T-cell (primary cell): ENCODE data around the gene ZNF846. TPM values are rescaled to one million over a fixed set of nuclear protein-coding genes. Genes with fewer than 3 reads are reported as not detected.
"Not testable (repeated sequence)": the region's sequence is repeated elsewhere in the genome, so short reads cannot be mapped to it uniquely, and the experiment has no call there.

ENCODE experiments used
- ATAC-seq, 4 experiments: fragments of 200-7000 bp in 3 of 4; fragments of 150-1000 bp in 1 of 4; cut with Tn5 transposase; replicated peaks in 1 of 4; 1 replicate in 3 of 4; 2 replicates in 1 of 4; pipeline ENCODE4 v1.10.0; 2021; ENCODE audit warnings: moderate library complexity in 3 of 4, mild to moderate bottlenecking in 2 of 4, moderate number of reproducible peaks in 1 of 4
- CTCF ChIA-PET, 2 donors: fragments of 300-600 bp; sonication (Branson Sonifier 250); formaldehyde crosslinking; loops; one replicate each; lab custom pipeline; 2022; ENCODE audit warnings: antibody characterized with exemption in 2 of 2; lab: Charles Lee
- POLR2A ChIA-PET, 2 donors: fragments of 300-600 bp; sonication (Branson Sonifier 250); formaldehyde crosslinking; loops; one replicate each; lab custom pipeline; 2022; ENCODE audit warnings: antibody characterized with exemption in 2 of 2; lab: Charles Lee
- DNase-seq, 35 experiments: peaks; one replicate each; pipeline versions ENCODE4 v3.0.0 to v3.0.0-alpha.2; 2013 to 2023
- H3K27ac ChIP-seq: one replicate; pipeline ENCODE4 v1.5.1; 2013; ENCODE audit warnings: low read length
- H3K27me3 ChIP-seq, 2 experiments: replicated peaks in 1 of 2; 1 replicate in 1 of 2; 2 replicates in 1 of 2; pipeline versions ENCODE4 v1.6.1 to v1.7.0; 2013; ENCODE audit warnings: low read length in 1 of 2, mixed read lengths in 1 of 2; ENCODE audit not compliant: control insufficient read depth in 2 of 2, insufficient read depth in 2 of 2; ENCODE audit errors: extremely low read depth in 1 of 2
- H3K36me3 ChIP-seq, 2 donors: 1 replicate in 1 of 2; 2 replicates in 1 of 2; pipeline versions ENCODE4 v1.6.1 to v1.7.0; 2013; ENCODE audit warnings: low read length in 1 of 2; ENCODE audit not compliant: control insufficient read depth in 2 of 2, insufficient read depth in 1 of 2; ENCODE audit errors: extremely low read depth in 1 of 2
- H3K4me1 ChIP-seq, 2 experiments: 1 replicate in 1 of 2; 2 replicates in 1 of 2; pipeline versions ENCODE4 v1.6.1 to v1.7.0; 2013; ENCODE audit warnings: low read length in 2 of 2, mixed read lengths in 1 of 2; ENCODE audit not compliant: insufficient read depth in 2 of 2, control insufficient read depth in 1 of 2; ENCODE audit errors: extremely low read depth in 1 of 2
- H3K4me3 ChIP-seq, 2 donors: 1 replicate in 1 of 2; 2 replicates in 1 of 2; pipeline versions ENCODE4 v1.5.1 to v1.7.0; 2013; ENCODE audit warnings: mild to moderate bottlenecking in 2 of 2, low read length in 1 of 2, moderate library complexity in 1 of 2; ENCODE audit not compliant: control insufficient read depth in 1 of 2; ENCODE audit errors: extremely low read depth in 1 of 2
- H3K9me3 ChIP-seq: 2 replicates; pipeline ENCODE4 v1.7.0; 2013
- H3K27ac Mint-ChIP-seq, 2 donors: one replicate each; pipeline ENCODE4 v1.8.0; 2020 to 2021; ENCODE audit warnings: mild to moderate bottlenecking in 2 of 2, mixed read lengths in 2 of 2
- H3K27me3 Mint-ChIP-seq, 2 donors: one replicate each; pipeline ENCODE4 v1.8.0; 2021 to 2022; ENCODE audit warnings: mixed read lengths in 2 of 2
- H3K36me3 Mint-ChIP-seq: one replicate; pipeline ENCODE4 v1.8.0; 2021; ENCODE audit warnings: mixed read lengths
- H3K4me1 Mint-ChIP-seq, 3 donors: one replicate each; pipeline ENCODE4 v1.8.0; 2020 to 2022; ENCODE audit warnings: mixed read lengths in 3 of 3, mild to moderate bottlenecking in 1 of 3
- H3K4me3 Mint-ChIP-seq, 3 donors: one replicate each; pipeline ENCODE4 v1.8.0; 2020 to 2022; ENCODE audit warnings: mild to moderate bottlenecking in 3 of 3, mixed read lengths in 3 of 3, moderate library complexity in 3 of 3
- H3K9me3 Mint-ChIP-seq, 3 donors: one replicate each; pipeline ENCODE4 v1.8.0; 2020 to 2022; ENCODE audit warnings: mixed read lengths in 3 of 3
- WGBS: methylation state at CpG from one replicate; pipeline ENCODE4 v1.1.5; 2013; ENCODE audit warnings: missing lambda C conversion rate; ENCODE audit not compliant: insufficient coverage; 5-methylcytosine and 5-hydroxymethylcytosine counted together
- total RNA-seq, 35 experiments: library from RNA in 6 of 35; stranded (reverse) in 6 of 35; fragments of 120-200 nt in 1 of 35; gene quantifications; one replicate each; pipeline versions ENCODE4 v1.2.1 to v1.2.4 and lab custom pipeline; 2013 to 2026

ZNF846 gene
- total RNA-seq, 5 donors from 2014 or later (not counting 1 experiment from before 2014, with no cell fraction given): 13.7 to 19.7 (median 18.4) TPM

DNA sequence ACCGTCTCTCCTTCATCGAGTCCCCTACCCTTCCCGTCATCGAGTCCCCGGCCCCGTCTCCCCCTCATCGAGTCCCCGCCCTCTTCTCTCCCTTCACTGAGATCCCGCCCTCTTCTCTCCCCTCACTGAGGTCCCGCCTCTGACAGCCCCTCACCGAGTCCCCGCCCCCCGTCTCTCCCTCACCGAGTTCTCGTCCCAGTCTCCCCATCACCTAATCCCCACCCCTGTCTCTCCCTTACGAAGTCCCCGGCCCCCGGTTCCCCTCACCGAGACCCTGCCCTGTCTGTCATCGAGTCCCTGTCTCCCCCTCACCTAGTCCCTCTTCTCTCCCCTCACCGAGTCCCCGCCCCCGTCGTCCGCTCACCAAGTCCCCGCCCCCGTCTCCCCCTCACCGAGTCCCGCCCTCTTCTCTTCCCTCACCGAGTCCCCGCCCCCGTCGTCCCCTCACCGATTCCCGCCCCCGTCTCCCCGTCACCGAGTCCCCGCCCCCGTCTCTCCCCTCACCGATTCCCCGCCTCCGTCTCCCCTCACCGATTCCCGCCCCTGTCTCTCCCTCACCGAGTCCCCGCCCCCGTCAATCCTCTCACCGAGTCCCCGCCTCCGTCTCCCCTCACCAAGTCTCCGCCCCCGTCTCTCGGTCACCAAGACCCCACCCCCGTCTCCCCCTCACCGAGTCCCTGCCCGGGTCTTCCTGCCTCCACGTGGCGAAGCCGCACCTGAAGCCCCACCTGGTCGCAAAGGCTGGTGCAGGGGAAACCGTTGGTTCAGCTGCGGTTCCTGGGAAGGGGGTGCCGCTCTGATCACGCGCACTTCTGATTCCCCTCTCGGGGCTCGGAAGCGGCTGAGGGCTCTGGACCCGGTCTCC, 23.9 kb upstream of the ZNF846 start:
- Histone ChIP-seq H3K36me3 (no peaks in the 10 kb centered on the region), H3K4me3 (peak overlapping the region; percentile 51 to 87), H3K27ac (peak overlapping the region; percentile 96), H3K4me1 (peaks cover 3 to 22% of the 10 kb centered on the region in 2 experiments), H3K9me3 (no peaks in the 10 kb centered on the region), H3K27me3 (no peaks in the 10 kb centered on the region)
- Mint-ChIP-seq H3K4me3 (peak overlapping the region; percentile 76 to 90 (median 84)), H3K36me3 (no peaks in the 10 kb centered on the region), H3K4me1 (peaks cover 23 to 33% (median 27%) of the 10 kb centered on the region in 3 donors), H3K27ac (peak overlapping the region; percentile 76 to 87), H3K9me3 (no peaks in the 10 kb centered on the region), H3K27me3 (no peaks in the 10 kb centered on the region)
- ChIA-PET CTCF (no interaction called here), POLR2A (no interaction called here)
- DNase-seq: peak; percentile 82 to 98 (median 92)
- under 1% methylated on average over 31 of the region's 70 CpGs for WGBS
- peak; percentile 60 to 64 (median 62) for ATAC-seq

- Histone ChIP-seq H3K9me3 (no peaks in the 10 kb centered on the region), H3K27me3 (no peaks in the 10 kb centered on the region), H3K4me3 (peak overlapping the region; percentile 40 to 87), H3K4me1 (peaks cover 3 to 25% of the 10 kb centered on the region in 2 experiments), H3K36me3 (no peaks in the 10 kb centered on the region), H3K27ac (peak overlapping the region; percentile 93)
- ChIA-PET CTCF (no interaction called here), POLR2A (no interaction called here)
- Mint-ChIP-seq H3K36me3 (no peaks in the 10 kb centered on the region), H3K27me3 (no peaks in the 10 kb centered on the region), H3K4me3 (peak overlapping the region; percentile 76 to 90 (median 84)), H3K9me3 (no peaks in the 10 kb centered on the region), H3K4me1 (peaks cover 23 to 33% (median 29%) of the 10 kb centered on the region in 3 donors), H3K27ac (peak overlapping the region; percentile 82 to 89)
- DNase-seq: peak; percentile 78 to 97 (median 91)
- peak; percentile 43 to 62 (median 56) for ATAC-seq
- 0% methylated on average over 17 of the region's 50 CpGs for WGBS
Measured at GRCh38 chr19:9791552-9792205, 23.1 kb upstream of the ZNF846 start.

DNA sequence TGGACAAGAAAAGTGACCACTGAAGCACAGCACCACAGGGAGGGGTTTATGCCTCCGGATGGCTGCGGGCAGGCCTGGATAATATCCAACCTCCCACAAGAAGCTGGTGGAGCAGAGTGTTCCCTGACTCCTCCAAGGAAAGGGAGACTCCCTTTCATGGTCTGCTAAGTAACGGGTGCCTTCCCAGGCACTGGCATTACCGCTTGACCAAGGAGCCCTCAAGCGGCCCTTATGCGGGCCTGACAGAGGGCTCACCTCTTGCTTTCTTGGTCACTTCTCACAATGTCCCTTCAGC, 22.5 kb upstream of the ZNF846 start:
- H3K9me3 ChIP-seq, H3K27ac Mint-ChIP-seq, DNase-seq, POLR2A ChIA-PET, ATAC-seq, H3K27me3 Mint-ChIP-seq, H3K9me3 Mint-ChIP-seq, H3K27me3 ChIP-seq, CTCF ChIA-PET, H3K36me3 ChIP-seq, H3K36me3 Mint-ChIP-seq: not testable (repeated sequence)
- Histone ChIP-seq H3K4me3 (peak overlapping the region in 1 of 2 donors; percentile 53), H3K4me1 (peaks cover 3 to 29% of the 10 kb centered on the region in 2 experiments), H3K27ac (peak overlapping the region; percentile 82)
- Mint-ChIP-seq H3K4me1 (peaks cover 23 to 27% (median 27%) of the 10 kb centered on the region in 3 donors), H3K4me3 (peak overlapping the region; percentile 28 to 90 (median 76))
- 100% methylated on average over 3 of the region's 6 CpGs for WGBS

- CTCF ChIA-PET: interaction anchor here in 1 of 2 donors (0.6 kb wide), 1 partner anchor 206 kb away, joined by 5 read pairs; no protein-coding TSS in a partner anchor
- H3K36me3 ChIP-seq, H3K27me3 ChIP-seq, ATAC-seq, H3K27ac ChIP-seq, POLR2A ChIA-PET, H3K9me3 Mint-ChIP-seq, H3K27me3 Mint-ChIP-seq, DNase-seq, H3K9me3 ChIP-seq, H3K4me3 ChIP-seq, H3K36me3 Mint-ChIP-seq, H3K4me3 Mint-ChIP-seq: not testable (repeated sequence)
- WGBS: no CpG with 5 or more reads among the region's 5 CpGs
- Mint-ChIP-seq H3K27ac (peak overlapping the region; percentile 39 to 61), H3K4me1 (peaks cover 25 to 35% (median 33%) of the 10 kb centered on the region in 3 donors)
- H3K4me1 ChIP-seq: peaks cover 5 to 33% of the 10 kb centered on the region in 2 experiments
Measured at GRCh38 chr19:9789579-9789978, 21.0 kb upstream of the ZNF846 start.

- ATAC-seq (no peak), DNase-seq (no peak)
- CTCF ChIA-PET: interaction anchor here in 1 of 2 donors (0.6 kb wide), 1 partner anchor 968 kb away, joined by 4 read pairs; no protein-coding TSS in a partner anchor
- Histone ChIP-seq H3K36me3 (no peaks in the 10 kb centered on the region), H3K27ac (no peak overlapping the region), H3K27me3 (no peaks in the 10 kb centered on the region), H3K4me3 (no peak overlapping the region), H3K9me3 (no peaks in the 10 kb centered on the region), H3K4me1 (peaks cover 9 to 35% of the 10 kb centered on the region in 2 experiments)
- Mint-ChIP-seq H3K4me1 (peaks cover 29 to 40% (median 36%) of the 10 kb centered on the region in 3 donors), H3K27ac (no peak overlapping the region), H3K9me3 (no peaks in the 10 kb centered on the region), H3K36me3 (no peaks in the 10 kb centered on the region), H3K4me3 (no peak overlapping the region), H3K27me3 (no peaks in the 10 kb centered on the region)
- POLR2A ChIA-PET: no interaction called here
- WGBS: 100% methylated on average over 3 of the region's 11 CpGs
Measured at GRCh38 chr19:9789066-9789465, 20.5 kb upstream of the ZNF846 start.

- DNase-seq, H3K36me3 Mint-ChIP-seq, H3K4me3 ChIP-seq, H3K27ac Mint-ChIP-seq, H3K36me3 ChIP-seq, H3K27ac ChIP-seq, H3K9me3 Mint-ChIP-seq, H3K27me3 ChIP-seq, H3K9me3 ChIP-seq, H3K4me3 Mint-ChIP-seq, POLR2A ChIA-PET, H3K27me3 Mint-ChIP-seq, ATAC-seq: not testable (repeated sequence)
- peaks cover 32 to 42% (median 38%) of the 10 kb centered on the region in 3 donors for H3K4me1 Mint-ChIP-seq
- WGBS: 100% methylated on average over 4 of the region's 13 CpGs
- H3K4me1 ChIP-seq: peaks cover 9 to 35% of the 10 kb centered on the region in 2 experiments
- CTCF ChIA-PET: interaction anchor here in 1 of 2 donors (0.6 kb wide), 1 partner anchor 968 kb away, joined by 4 read pairs; no protein-coding TSS in a partner anchor
Measured at GRCh38 chr19:9788604-9789003, 20.1 kb upstream of the ZNF846 start.
